Activated T-helper 1 cell treated with Interleukin-2 at 50 U/mL for 16 hours (primary cell): ENCODE measurements around the gene PSORS1C2.
"Not testable (repeated sequence)": the region's sequence is repeated elsewhere in the genome, so short reads cannot be mapped to it uniquely, and the experiment has no call there.

Source experiments
- DNase-seq: peaks from one replicate; pipeline ENCODE4 v3.0.0-alpha.2; 2020; ENCODE audit warnings: low read depth

The PSORS1C2 gene

GRCh38 chr6:31138982-31139381, at the start of gene PSORS1C2:
TSS of gene PSORS1C2 (minus strand) at chr6:31139066. CDS start at chr6:31139026, 40 bp downstream.
- no peak for DNase-seq

GRCh38 chr6:31187780-31188194, 48.9 kb upstream of the PSORS1C2 start:
- no peak for DNase-seq

GRCh38 chr6:31186052-31186734, 47.3 kb upstream of the PSORS1C2 start:
- DNase-seq, result no peak

GRCh38 chr6:31185695-31186051, 46.8 kb upstream of the PSORS1C2 start:
- DNase-seq, result not testable (repeated sequence)

GRCh38 chr6:31183859-31184258, 45.0 kb upstream of the PSORS1C2 start:
- DNase-seq, result not testable (repeated sequence)

GRCh38 chr6:31183287-31183686, 44.4 kb upstream of the PSORS1C2 start:
- DNase-seq, result not testable (repeated sequence)

GRCh38 chr6:31180500-31180899, 41.6 kb upstream of the PSORS1C2 start:
- DNase-seq, result no peak

- no peak for DNase-seq
Measured at GRCh38 chr6:31179896-31180295, 41.0 kb upstream of the PSORS1C2 start.

- no peak for DNase-seq
Measured at GRCh38 chr6:31179042-31179386, 40.1 kb upstream of the PSORS1C2 start.

GRCh38 chr6:31178143-31179041, 39.5 kb upstream of the PSORS1C2 start:
- DNase-seq, result no peak

GRCh38 chr6:31175971-31176370, 37.1 kb upstream of the PSORS1C2 start:
- no peak for DNase-seq

- no peak for DNase-seq
Measured at GRCh38 chr6:31174378-31174777, 35.5 kb upstream of the PSORS1C2 start.

- no peak for DNase-seq
Measured at GRCh38 chr6:31173406-31173805, 34.5 kb upstream of the PSORS1C2 start.

GRCh38 chr6:31172973-31173384, 34.1 kb upstream of the PSORS1C2 start:
- DNase-seq, result no peak

GRCh38 chr6:31171931-31172905, 33.4 kb upstream of the PSORS1C2 start:
- no peak for DNase-seq

- DNase-seq, result no peak
Measured at GRCh38 chr6:31170987-31171671, 32.3 kb upstream of the PSORS1C2 start.

GRCh38 chr6:31170600-31170881, 31.7 kb upstream of the PSORS1C2 start, which contains the start of gene POU5F1:
TSS of gene POU5F1 (minus strand) at chr6:31170682. CDS start at chr6:31170620, 62 bp downstream.
- no peak for DNase-seq

- DNase-seq, result not testable (repeated sequence)
Measured at GRCh38 chr6:31169858-31170599, 31.2 kb upstream of the PSORS1C2 start.

GRCh38 chr6:31169123-31169857, 30.4 kb upstream of the PSORS1C2 start:
- DNase-seq, result no peak

GRCh38 chr6:31168606-31169005, 29.7 kb upstream of the PSORS1C2 start:
- no peak for DNase-seq
